GM06990 (cell line): ENCODE measurements around the gene RNF112.
A peak's percentile ranks its signal among the peaks of the same experiment; 100 is the strongest.
"Not testable (repeated sequence)": the region's sequence is repeated elsewhere in the genome, so short reads cannot be mapped to it uniquely, and the experiment has no call there.

ENCODE experiments used
- DNase-seq: peaks from one replicate; pipeline ENCODE4 v3.0.0-alpha.2; 2011; ENCODE audit not compliant: insufficient read length; ENCODE audit errors: extremely low read depth
- H3K27me3 ChIP-seq: replicated peaks from 2 replicates; pipeline ENCODE4 v1.6.0; 2011; ENCODE audit warnings: low read length; ENCODE audit not compliant: control insufficient read depth, insufficient read depth
- H3K36me3 ChIP-seq: 2 replicates; pipeline ENCODE4 v1.5.1; 2011; ENCODE audit warnings: low read length; ENCODE audit not compliant: control insufficient read depth, insufficient read depth
- H3K4me3 ChIP-seq: replicated peaks from 2 replicates; pipeline ENCODE4 v1.5.1; 2011; ENCODE audit warnings: low read depth, mild to moderate bottlenecking, control low read depth, low read length
- CTCF ChIP-seq: IDR thresholded peaks from 2 replicates; pipeline ENCODE4 v1.5.1; 2011; ENCODE audit warnings: low read length, control low read depth, mild to moderate bottlenecking, inconsistent platforms; ENCODE audit not compliant: insufficient read depth, poor library complexity, severe bottlenecking

Gene RNF112

DNA sequence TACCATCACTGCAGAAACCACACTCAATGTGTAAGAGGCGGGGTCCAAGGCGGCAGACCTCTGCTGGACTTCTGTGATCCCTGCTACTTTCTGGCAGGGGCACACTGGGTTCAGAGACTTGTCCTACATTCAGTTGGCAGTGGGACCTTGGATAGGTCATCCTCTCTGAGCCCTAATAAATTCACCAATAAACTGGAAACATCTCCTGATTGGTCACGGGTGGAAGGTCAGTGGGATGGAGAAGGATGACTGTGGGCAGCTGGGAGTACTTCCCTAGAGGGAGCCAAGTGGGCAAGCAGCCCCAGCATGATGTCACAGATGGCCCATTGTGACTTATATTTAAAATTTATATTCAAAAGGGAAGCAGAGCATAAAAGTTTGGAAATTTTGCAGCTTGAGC is 49.7 kb downstream of the RNF112 start:
- no peaks in the 10 kb centered on the region for H3K27me3 ChIP-seq
- no peaks in the 10 kb centered on the region for H3K36me3 ChIP-seq
- DNase-seq = no peak
- TF ChIP-seq CTCF = no peak
- no peak overlapping the region for H3K4me3 ChIP-seq

- TF ChIP-seq CTCF = no peak
- no peaks in the 10 kb centered on the region for H3K27me3 ChIP-seq
- no peaks in the 10 kb centered on the region for H3K36me3 ChIP-seq
- peak; percentile 22 for DNase-seq
- no peak overlapping the region for H3K4me3 ChIP-seq
Measured at GRCh38 chr17:19461116-19461515, 50.1 kb downstream of the RNF112 start.

DNA sequence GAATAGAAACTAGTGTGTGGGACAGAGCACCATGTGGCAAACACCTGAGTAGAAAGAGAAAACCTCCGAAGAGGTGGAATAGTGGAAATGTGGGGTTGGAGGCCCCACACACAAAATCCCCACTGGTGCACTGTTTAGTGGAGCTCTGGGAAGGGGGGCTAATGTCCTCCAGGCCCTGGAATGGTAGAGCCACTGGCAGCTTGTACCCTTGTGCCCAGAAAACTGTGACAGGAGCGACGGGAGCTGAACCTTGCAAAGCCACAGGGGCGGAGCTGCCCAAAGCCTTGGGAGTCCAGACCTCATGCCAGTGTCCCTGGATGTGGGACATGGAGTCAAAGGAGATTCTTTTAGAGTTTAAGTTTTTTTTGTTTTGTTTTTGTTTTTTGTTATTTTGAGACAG is 50.6 kb downstream of the RNF112 start:
- H3K4me3 ChIP-seq = no peak overlapping the region
- H3K27me3 ChIP-seq = no peaks in the 10 kb centered on the region
- H3K36me3 ChIP-seq = no peaks in the 10 kb centered on the region
- no peak for DNase-seq
- no peak for TF ChIP-seq CTCF

- not testable (repeated sequence) for DNase-seq, H3K36me3 ChIP-seq, H3K4me3 ChIP-seq, H3K27me3 ChIP-seq
Measured at GRCh38 chr17:19462456-19463035, 51.5 kb downstream of the RNF112 start.

DNA sequence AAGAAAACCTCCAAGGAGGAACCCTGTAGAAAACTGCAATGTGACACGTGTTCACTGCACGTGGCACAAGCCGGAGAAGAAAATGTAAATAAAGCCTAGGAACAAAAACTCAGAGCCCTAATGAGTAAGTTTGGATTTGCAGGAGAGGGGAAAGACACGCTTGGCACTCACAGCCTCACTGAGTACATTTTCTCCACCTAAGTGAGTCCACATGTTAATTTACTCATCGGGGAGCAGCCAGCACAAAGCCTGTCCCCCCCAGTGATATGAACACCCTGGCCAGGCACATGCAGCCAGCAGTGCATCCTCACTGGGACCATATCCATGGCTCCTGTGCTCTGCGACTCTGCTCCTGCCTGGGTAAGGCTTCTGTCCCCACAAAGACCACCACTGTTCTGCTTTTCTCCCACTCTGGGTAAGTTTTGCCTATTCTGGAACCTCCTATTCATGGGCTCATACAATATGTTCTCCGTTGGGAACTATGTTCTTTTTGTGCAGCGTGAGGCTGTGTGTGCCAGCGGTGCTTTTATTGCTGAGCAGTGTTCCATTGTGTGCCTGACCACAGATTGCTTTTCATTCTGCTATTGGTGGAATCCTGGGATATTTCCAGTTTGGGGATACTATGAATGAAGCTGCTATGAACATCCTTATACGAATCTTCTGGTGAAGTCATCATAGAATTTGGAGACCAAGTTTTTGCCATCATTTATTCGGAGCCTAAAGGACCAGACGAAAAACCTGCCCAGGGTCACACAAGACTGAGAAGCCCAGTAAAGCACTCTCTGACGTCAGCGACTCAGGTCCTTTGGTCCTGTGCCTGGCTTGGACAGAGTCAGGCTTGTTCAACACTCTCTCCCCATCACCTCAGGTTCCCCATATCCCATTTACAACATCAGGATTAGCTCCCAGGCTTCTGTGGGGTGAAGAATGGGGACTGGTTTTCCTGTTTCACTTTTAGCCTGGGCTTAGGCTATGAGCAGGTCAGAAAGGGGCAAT is 53.3 kb downstream of the RNF112 start:
- TF ChIP-seq CTCF = no peak
- H3K27me3 ChIP-seq = no peaks in the 10 kb centered on the region
- no peak overlapping the region for H3K4me3 ChIP-seq
- no peaks in the 10 kb centered on the region for H3K36me3 ChIP-seq
- no peak for DNase-seq
